Subcutaneous adipose tissue (tissue), 4 donors: ENCODE data around the gene ACP3. TPM values are rescaled to one million over a fixed set of nuclear protein-coding genes. Genes with fewer than 3 reads are reported as not detected.

Experiments used
- total RNA-seq, 4 donors: library from RNA; depleted of rRNA; stranded (reverse); fragments of >200 nt; gene quantifications; one replicate each; pipeline ENCODE4 v1.1.0, GENCODE V29; 2016
- TF ChIP-seq, protein P1 (sequence below): fragments of 450-650 bp; IDR thresholded peaks from one replicate; pipeline ENCODE4 v1.5.1; 2016; ENCODE audit warnings: low read depth, mild to moderate bottlenecking, control low read depth, antibody characterized with exemption, moderate library complexity

ACP3 gene
- 1 to 10 TPM in 3 of 4 donors, not detected in 1; 1.1 to 3.5 (median 2.5) TPM for total RNA-seq

DNA sequence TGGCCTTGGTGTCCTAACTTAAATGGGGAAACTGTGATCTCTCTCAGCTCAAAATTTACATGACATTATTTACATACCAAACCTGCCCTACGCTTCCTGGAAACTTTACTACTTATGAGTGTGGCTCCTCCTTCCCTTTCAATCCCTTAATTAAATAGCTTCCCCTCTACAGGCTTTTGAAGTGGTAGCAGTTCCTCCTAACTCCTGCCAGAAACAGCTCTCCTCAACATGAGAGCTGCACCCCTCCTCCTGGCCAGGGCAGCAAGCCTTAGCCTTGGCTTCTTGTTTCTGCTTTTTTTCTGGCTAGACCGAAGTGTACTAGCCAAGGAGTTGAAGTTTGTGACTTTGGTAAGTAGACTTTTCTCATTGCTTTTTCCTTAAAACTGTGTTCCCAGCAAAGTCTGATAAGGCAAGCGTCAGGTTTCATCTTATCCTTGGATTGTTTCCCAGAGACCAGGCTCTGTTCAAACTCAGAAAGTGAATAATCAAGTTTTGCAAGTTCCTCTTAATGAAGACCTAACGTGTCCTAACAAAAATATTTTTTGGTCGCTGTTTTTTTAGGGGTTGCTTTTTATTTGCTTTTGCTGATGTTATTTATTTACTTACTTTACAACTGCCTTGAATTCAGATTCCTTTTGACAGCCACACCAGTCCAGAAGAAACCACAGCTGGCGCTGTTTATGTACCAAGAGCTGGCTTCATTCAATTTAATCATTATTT lies at the start of gene ACP3:
Gene ACP3 (plus strand): TSS at position 179 of the 720 bp plus-strand sequence. CDS start 50 bp downstream, at position 229.
- TF ChIP-seq, protein P1, sequence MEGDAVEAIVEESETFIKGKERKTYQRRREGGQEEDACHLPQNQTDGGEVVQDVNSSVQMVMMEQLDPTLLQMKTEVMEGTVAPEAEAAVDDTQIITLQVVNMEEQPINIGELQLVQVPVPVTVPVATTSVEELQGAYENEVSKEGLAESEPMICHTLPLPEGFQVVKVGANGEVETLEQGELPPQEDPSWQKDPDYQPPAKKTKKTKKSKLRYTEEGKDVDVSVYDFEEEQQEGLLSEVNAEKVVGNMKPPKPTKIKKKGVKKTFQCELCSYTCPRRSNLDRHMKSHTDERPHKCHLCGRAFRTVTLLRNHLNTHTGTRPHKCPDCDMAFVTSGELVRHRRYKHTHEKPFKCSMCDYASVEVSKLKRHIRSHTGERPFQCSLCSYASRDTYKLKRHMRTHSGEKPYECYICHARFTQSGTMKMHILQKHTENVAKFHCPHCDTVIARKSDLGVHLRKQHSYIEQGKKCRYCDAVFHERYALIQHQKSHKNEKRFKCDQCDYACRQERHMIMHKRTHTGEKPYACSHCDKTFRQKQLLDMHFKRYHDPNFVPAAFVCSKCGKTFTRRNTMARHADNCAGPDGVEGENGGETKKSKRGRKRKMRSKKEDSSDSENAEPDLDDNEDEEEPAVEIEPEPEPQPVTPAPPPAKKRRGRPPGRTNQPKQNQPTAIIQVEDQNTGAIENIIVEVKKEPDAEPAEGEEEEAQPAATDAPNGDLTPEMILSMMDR: no peak

- TF ChIP-seq, protein P1: no peak
Measured at GRCh38 chr3:132268956-132269355, 48.3 kb upstream of the ACP3 start.

- TF ChIP-seq, protein P1: no peak
Measured at GRCh38 chr3:132273036-132273435, 44.2 kb upstream of the ACP3 start.

GRCh38 chr3:132276228-132276906 lies 40.8 kb upstream of the ACP3 start:
- TF ChIP-seq, protein P1: no peak

DNA sequence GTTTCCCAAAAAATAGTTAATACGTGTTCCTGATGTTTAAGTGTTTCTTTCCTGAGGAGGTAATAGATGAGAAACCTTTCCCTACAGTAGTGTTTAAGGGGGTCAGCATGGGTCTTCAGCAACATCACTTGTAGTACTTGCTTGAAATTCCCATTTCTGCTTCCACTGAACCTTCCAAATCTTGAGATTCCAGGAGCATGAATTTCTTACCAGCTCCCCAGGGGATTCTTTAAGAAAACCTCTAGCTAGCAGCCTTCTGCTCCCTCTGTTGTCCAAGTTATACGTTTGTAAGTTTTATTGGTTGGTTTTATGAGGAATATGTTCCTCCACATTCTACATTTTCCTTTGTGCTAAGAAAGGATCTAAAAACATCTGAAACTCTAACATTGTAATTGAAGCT lies 38.2 kb upstream of the ACP3 start:
- TF ChIP-seq, protein P1: no peak

DNA sequence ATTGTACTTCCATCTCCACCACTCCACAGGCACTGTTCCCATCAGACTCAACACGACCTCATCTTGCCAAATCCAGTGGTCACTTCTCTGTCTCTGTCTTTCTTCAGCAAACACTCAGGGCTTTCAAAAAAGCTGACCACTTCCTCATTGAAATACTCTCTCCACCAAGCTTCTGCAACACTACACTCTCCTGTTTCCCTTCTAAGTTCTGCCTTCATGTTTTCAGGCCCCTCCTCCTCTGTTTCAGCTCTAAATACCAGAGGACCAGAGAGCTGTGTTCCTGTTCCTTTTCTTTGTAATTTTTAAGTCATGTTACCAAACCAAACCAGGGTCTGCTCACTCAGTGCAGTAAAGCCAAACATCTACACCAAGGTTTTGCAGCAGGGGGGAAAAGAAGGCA lies 33.8 kb upstream of the ACP3 start:
- TF ChIP-seq, protein P1: no peak

DNA sequence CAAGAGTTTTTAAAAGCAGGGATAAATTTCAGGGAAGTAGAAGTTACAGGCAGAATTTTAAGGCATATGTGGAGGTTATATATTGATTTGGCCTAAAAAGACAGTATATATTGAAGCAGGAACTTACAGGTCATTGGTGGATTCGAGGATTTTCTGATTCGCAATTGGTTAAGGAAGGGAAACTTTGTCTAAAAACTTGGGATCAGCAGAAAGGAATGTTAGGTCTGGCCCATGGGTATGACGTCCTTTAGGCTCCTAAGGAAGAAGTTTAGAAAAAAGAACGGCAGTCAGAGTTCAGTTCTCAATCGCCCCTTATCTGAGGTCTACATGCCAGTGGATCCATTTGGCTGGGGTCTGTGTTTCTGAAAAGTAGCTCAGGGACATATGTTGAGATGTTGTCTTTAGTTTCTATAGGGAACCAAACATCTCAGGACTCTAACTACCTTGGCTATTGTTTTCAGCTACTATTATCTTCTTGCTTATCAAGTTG lies 33.2 kb upstream of the ACP3 start:
- TF ChIP-seq, protein P1: no peak
